Subcutaneous abdominal adipose tissue (tissue), 5 donors: ENCODE results near the gene CACNA1B.

Source experiments
- H3K27ac ChIP-seq: one replicate; pipeline ENCODE4 v1.7.0; 2013; ENCODE audit warnings: low read depth, mild to moderate bottlenecking, inconsistent platforms, low read length, moderate library complexity
- H3K27me3 ChIP-seq, 5 donors: one replicate each; pipeline ENCODE4 v1.7.0; 2013; ENCODE audit warnings: low read length in 5 of 5, inconsistent platforms in 1 of 5; ENCODE audit not compliant: control insufficient read depth in 5 of 5, insufficient read depth in 4 of 5
- H3K36me3 ChIP-seq, 5 donors: one replicate each; pipeline ENCODE4 v1.7.0; 2013; ENCODE audit warnings: low read length in 5 of 5; ENCODE audit not compliant: control insufficient read depth in 5 of 5, insufficient read depth in 5 of 5
- H3K4me1 ChIP-seq, 5 donors: one replicate each; pipeline ENCODE4 v1.7.0; 2013; ENCODE audit warnings: low read length in 5 of 5, mild to moderate bottlenecking in 3 of 5, moderate library complexity in 1 of 5; ENCODE audit not compliant: control insufficient read depth in 5 of 5, insufficient read depth in 5 of 5
- H3K4me3 ChIP-seq, 5 donors: one replicate each; pipeline ENCODE4 v1.7.0; 2013; ENCODE audit warnings: low read length in 5 of 5, low read depth in 1 of 5
- H3K9ac ChIP-seq, 5 donors: one replicate each; pipeline ENCODE4 v1.7.0; 2013; ENCODE audit warnings: low read length in 5 of 5, mild to moderate bottlenecking in 4 of 5, moderate library complexity in 3 of 5
- H3K9me3 ChIP-seq, 5 donors: one replicate each; pipeline ENCODE4 v1.7.0; 2013; ENCODE audit warnings: low read length in 5 of 5; ENCODE audit not compliant: control insufficient read depth in 5 of 5
- donor health status: healthy.
- donor health status: healthy.
- donor health status: healthy.
- donor health status: healthy.
- donor health status: healthy.

CACNA1B gene

GRCh38 chr9:138075496-138075895 lies 197.9 kb downstream of the CACNA1B start:
- H3K9me3 ChIP-seq = no peaks in the 10 kb centered on the region
- peaks cover 6 to 28% (median 20%) of the 10 kb centered on the region in 5 donors for H3K27me3 ChIP-seq
- no peak overlapping the region for H3K4me3 ChIP-seq
- no peaks in the 10 kb centered on the region for H3K36me3 ChIP-seq
- no peak overlapping the region for H3K9ac ChIP-seq
- H3K4me1 ChIP-seq = no peaks in the 10 kb centered on the region
- H3K27ac ChIP-seq = no peak overlapping the region

- Histone ChIP-seq H3K9ac (no peak overlapping the region), H3K9me3 (no peaks in the 10 kb centered on the region), H3K4me1 (no peaks in the 10 kb centered on the region), H3K4me3 (no peak overlapping the region), H3K27ac (no peak overlapping the region), H3K27me3 (peaks cover 6 to 33% (median 18%) of the 10 kb centered on the region in 5 donors), H3K36me3 (no peaks in the 10 kb centered on the region)
Observed at GRCh38 chr9:138075961-138076649, 198.5 kb downstream of the CACNA1B start.

- no peak overlapping the region for H3K4me3 ChIP-seq
- peaks cover 6 to 35% (median 18%) of the 10 kb centered on the region in 5 donors for H3K27me3 ChIP-seq
- H3K36me3 ChIP-seq = no peaks in the 10 kb centered on the region
- no peaks in the 10 kb centered on the region for H3K4me1 ChIP-seq
- H3K27ac ChIP-seq = no peak overlapping the region
- H3K9ac ChIP-seq = no peak overlapping the region
- H3K9me3 ChIP-seq = no peaks in the 10 kb centered on the region
Observed at GRCh38 chr9:138076650-138077009, 199.0 kb downstream of the CACNA1B start.

- Histone ChIP-seq H3K27me3 (peaks cover 6 to 32% (median 16%) of the 10 kb centered on the region in 5 donors), H3K9ac (no peak overlapping the region), H3K4me3 (no peak overlapping the region), H3K9me3 (no peaks in the 10 kb centered on the region), H3K4me1 (no peaks in the 10 kb centered on the region), H3K36me3 (no peaks in the 10 kb centered on the region), H3K27ac (no peak overlapping the region)
Observed at GRCh38 chr9:138077126-138077525, 199.5 kb downstream of the CACNA1B start.

- Histone ChIP-seq H3K36me3 (no peaks in the 10 kb centered on the region), H3K4me3 (no peak overlapping the region), H3K4me1 (no peaks in the 10 kb centered on the region), H3K27ac (no peak overlapping the region), H3K27me3 (peaks cover 0 to 25% (median 10%) of the 10 kb centered on the region in 5 donors), H3K9ac (no peak overlapping the region), H3K9me3 (no peaks in the 10 kb centered on the region)
Observed at GRCh38 chr9:138077898-138078540, 200.4 kb downstream of the CACNA1B start.

GRCh38 chr9:138078846-138079245 lies 201.3 kb downstream of the CACNA1B start:
- peaks cover 0 to 3% (median 0%) of the 10 kb centered on the region in 5 donors for H3K9me3 ChIP-seq
- H3K36me3 ChIP-seq = no peaks in the 10 kb centered on the region
- no peak overlapping the region for H3K27ac ChIP-seq
- H3K9ac ChIP-seq = no peak overlapping the region
- peaks cover 0 to 27% (median 17%) of the 10 kb centered on the region in 5 donors for H3K27me3 ChIP-seq
- H3K4me1 ChIP-seq = no peaks in the 10 kb centered on the region
- no peak overlapping the region for H3K4me3 ChIP-seq

GRCh38 chr9:138080979-138081378 lies 203.4 kb downstream of the CACNA1B start:
- Histone ChIP-seq H3K27ac (no peak overlapping the region), H3K4me1 (no peaks in the 10 kb centered on the region), H3K27me3 (peaks cover 0 to 27% (median 17%) of the 10 kb centered on the region in 5 donors), H3K9ac (no peak overlapping the region), H3K36me3 (no peaks in the 10 kb centered on the region), H3K9me3 (peaks cover 0 to 13% (median 7%) of the 10 kb centered on the region in 5 donors), H3K4me3 (no peak overlapping the region)

GRCh38 chr9:138082918-138083636 lies 205.5 kb downstream of the CACNA1B start:
- Histone ChIP-seq H3K27ac (no peak overlapping the region), H3K36me3 (no peaks in the 10 kb centered on the region), H3K9ac (no peak overlapping the region), H3K9me3 (peaks cover 0 to 17% (median 12%) of the 10 kb centered on the region in 5 donors), H3K27me3 (peaks cover 0 to 25% (median 11%) of the 10 kb centered on the region in 5 donors), H3K4me3 (no peak overlapping the region), H3K4me1 (no peaks in the 10 kb centered on the region)

- Histone ChIP-seq H3K9ac (no peak overlapping the region), H3K4me3 (no peak overlapping the region), H3K4me1 (no peaks in the 10 kb centered on the region), H3K27me3 (peaks cover 0 to 18% (median 8%) of the 10 kb centered on the region in 5 donors), H3K36me3 (no peaks in the 10 kb centered on the region), H3K9me3 (peaks cover 0 to 17% (median 12%) of the 10 kb centered on the region in 5 donors), H3K27ac (no peak overlapping the region)
Observed at GRCh38 chr9:138083873-138084272, 206.3 kb downstream of the CACNA1B start.

- Histone ChIP-seq H3K4me3 (no peak overlapping the region), H3K36me3 (no peaks in the 10 kb centered on the region), H3K27me3 (peaks cover 0 to 16% (median 5%) of the 10 kb centered on the region in 5 donors), H3K9ac (no peak overlapping the region), H3K27ac (no peak overlapping the region), H3K9me3 (peaks cover 0 to 17% (median 12%) of the 10 kb centered on the region in 5 donors), H3K4me1 (no peaks in the 10 kb centered on the region)
Observed at GRCh38 chr9:138085568-138085967, 208.0 kb downstream of the CACNA1B start.
